Measurements from ENCODE around the gene MTHFR.

MTHFR gene

GRCh38 chr1:11787251-11787803 lies 18.4 kb downstream of the MTHFR start:
- Histone ChIP-seq H3K27me3 (ENCODE audit: low read depth) (no peaks in the 10 kb centered on the region), H3K4me3 (no peak overlapping the region), H3K4me1 (peaks cover 2% of the 10 kb centered on the region; the same call in 1 of the 2 replicates), H3K36me3 (replicated peaks) (no peaks in the 10 kb centered on the region), H3K9me3 (no peaks in the 10 kb centered on the region)
- DNase-seq (ENCODE audit: low spot score in 2 of 2): peak in 1 of 2 experiments; percentile 55
- in situ Hi-C loops (cut with MboI; ENCODE audit: low sequenced_read_pairs): no loop called here

- Histone ChIP-seq H3K4me3 (no peak overlapping the region), H3K9me3 (no peaks in the 10 kb centered on the region), H3K36me3 (replicated peaks) (no peaks in the 10 kb centered on the region), H3K4me1 (peaks cover 2% of the 10 kb centered on the region; the same call in 1 of the 2 replicates), H3K27me3 (ENCODE audit: low read depth) (no peaks in the 10 kb centered on the region)
- in situ Hi-C loops (cut with MboI; ENCODE audit: low sequenced_read_pairs): no loop called here
- DNase-seq (ENCODE audit: low spot score in 2 of 2): no peak
Measured at GRCh38 chr1:11786168-11786567, 19.6 kb downstream of the MTHFR start.

- no peak overlapping the region for H3K4me3 ChIP-seq
- peak; percentile 40 to 79 for DNase-seq (ENCODE audit: low spot score in 2 of 2)
- H3K27me3 ChIP-seq (ENCODE audit: low read depth): no peaks in the 10 kb centered on the region
- H3K4me1 ChIP-seq: peaks cover 2% of the 10 kb centered on the region; the same call in 1 of the 2 replicates
- in situ Hi-C loops (cut with MboI; ENCODE audit: low sequenced_read_pairs): no loop called here
- H3K9me3 ChIP-seq: no peaks in the 10 kb centered on the region
- no peaks in the 10 kb centered on the region for H3K36me3 ChIP-seq (replicated peaks)
Measured at GRCh38 chr1:11784993-11785769, 20.6 kb downstream of the MTHFR start.

DNA sequence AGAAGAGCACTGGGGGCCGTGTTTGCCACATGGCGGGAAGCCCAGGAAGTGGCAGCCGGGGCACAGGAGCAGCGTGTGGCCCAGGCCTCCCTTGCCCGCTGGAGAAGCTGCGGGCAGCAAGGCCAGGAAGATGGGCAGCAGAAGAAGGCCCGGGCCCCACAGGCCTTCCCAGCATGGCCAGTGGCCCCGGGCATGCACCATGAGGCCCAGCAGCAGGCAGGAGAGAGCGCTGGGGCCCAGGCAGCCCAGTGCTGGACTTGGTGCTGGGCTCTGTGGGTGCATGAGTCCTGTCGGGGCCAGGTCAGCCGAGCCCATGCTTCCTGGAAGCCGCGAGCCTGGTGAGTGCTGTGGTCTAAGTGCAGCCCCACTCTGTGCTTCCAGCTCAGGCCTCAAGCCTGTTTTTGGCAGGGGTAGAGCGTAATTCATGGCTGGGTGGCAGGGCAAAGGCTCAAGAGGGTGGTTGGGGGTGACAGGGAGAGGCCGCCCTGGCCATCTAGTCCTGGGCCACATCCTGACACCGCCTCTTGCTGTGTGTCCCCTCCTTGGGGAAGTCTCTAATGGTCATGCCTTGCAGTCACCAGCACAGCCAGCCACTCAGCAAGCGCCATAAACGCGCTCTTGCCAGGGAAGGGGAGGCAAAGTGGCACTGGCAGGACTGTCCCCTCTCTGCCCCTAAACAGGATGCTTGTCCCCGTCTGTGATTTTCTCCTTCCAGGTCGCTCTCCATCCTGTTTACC lies 21.3 kb downstream of the MTHFR start:
- Histone ChIP-seq H3K4me1 (peaks cover 2% of the 10 kb centered on the region; the same call in 1 of the 2 replicates), H3K36me3 (replicated peaks) (no peaks in the 10 kb centered on the region), H3K4me3 (no peak overlapping the region), H3K9me3 (no peaks in the 10 kb centered on the region), H3K27me3 (ENCODE audit: low read depth) (no peaks in the 10 kb centered on the region)
- in situ Hi-C loops (cut with MboI; ENCODE audit: low sequenced_read_pairs): no loop called here
- no peak for DNase-seq (ENCODE audit: low spot score in 2 of 2)

DNA sequence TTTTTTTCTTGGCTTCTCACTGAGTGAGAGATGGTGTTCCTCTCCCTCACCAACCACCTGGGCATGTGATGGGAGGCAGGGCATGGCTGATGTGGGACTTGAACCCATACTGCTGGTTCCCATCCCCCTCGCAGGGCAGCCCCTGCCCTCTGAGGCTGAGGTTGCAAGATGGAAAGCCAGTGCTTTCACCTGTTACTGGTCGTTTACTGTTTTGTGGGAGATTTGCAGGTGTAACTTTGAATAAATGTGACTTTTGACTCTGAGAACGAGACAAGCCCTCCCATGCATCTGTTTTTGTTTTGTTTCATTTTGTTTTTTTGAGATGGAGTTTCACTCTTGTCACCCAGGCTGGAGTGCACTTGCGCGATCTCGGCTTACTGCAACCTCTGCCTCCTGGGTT lies 22.2 kb downstream of the MTHFR start:
- Histone ChIP-seq H3K4me3 (no peak overlapping the region), H3K36me3 (replicated peaks) (no peaks in the 10 kb centered on the region), H3K9me3 (no peaks in the 10 kb centered on the region), H3K27me3 (ENCODE audit: low read depth) (no peaks in the 10 kb centered on the region), H3K4me1 (peaks cover 2% of the 10 kb centered on the region; the same call in 1 of the 2 replicates)
- no peak for DNase-seq (ENCODE audit: low spot score in 2 of 2)
- in situ Hi-C loops (cut with MboI; ENCODE audit: low sequenced_read_pairs): no loop called here

DNA sequence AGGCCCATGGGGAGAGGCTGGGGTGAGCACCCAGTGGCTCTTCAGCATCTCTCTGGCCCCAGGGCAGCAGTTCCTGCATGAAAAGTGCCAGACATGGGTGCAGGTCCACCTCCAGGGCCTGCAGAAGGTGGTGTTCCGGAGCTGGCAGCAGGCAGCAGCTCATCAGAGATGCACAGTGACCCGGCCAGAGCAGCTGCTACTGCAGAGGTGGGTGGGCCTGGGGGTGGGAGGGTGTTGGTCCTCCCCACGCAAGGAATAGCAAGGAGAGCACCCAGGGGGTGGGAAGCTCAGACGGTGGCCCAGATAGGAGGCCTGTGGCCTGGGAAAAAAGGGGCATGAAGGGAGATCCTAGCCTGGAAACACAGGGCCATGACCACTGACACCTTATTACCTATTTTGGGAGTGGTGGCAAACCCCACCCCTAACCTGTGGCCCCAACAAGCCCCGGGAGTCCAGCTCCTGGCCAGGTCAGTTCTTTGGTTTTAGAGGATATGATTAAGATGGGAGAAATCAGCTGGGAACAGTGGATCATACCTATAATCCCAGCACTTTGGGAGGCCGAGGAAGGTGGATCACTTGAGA lies 23.5 kb downstream of the MTHFR start:
- no peaks in the 10 kb centered on the region for H3K27me3 ChIP-seq (ENCODE audit: low read depth)
- H3K36me3 ChIP-seq (replicated peaks): no peaks in the 10 kb centered on the region
- no peaks in the 10 kb centered on the region for H3K9me3 ChIP-seq
- no peak for DNase-seq (ENCODE audit: low spot score in 2 of 2)
- H3K4me3 ChIP-seq: no peak overlapping the region
- H3K4me1 ChIP-seq: no peaks in the 10 kb centered on the region; the same call in 1 of the 2 replicates
- in situ Hi-C loops (cut with MboI; ENCODE audit: low sequenced_read_pairs): no loop called here

GRCh38 chr1:11781297-11781696 lies 24.5 kb downstream of the MTHFR start:
- Histone ChIP-seq H3K4me1 (no peaks in the 10 kb centered on the region), H3K9me3 (no peaks in the 10 kb centered on the region), H3K36me3 (replicated peaks) (no peaks in the 10 kb centered on the region), H3K27me3 (ENCODE audit: low read depth) (no peaks in the 10 kb centered on the region), H3K4me3 (no peak overlapping the region)
- no peak for DNase-seq (ENCODE audit: low spot score in 2 of 2)
- in situ Hi-C loops (cut with MboI; ENCODE audit: low sequenced_read_pairs): no loop called here

- no peak for DNase-seq (ENCODE audit: low spot score in 2 of 2)
- Histone ChIP-seq H3K36me3 (replicated peaks) (no peaks in the 10 kb centered on the region), H3K4me1 (no peaks in the 10 kb centered on the region), H3K4me3 (no peak overlapping the region), H3K27me3 (ENCODE audit: low read depth) (no peaks in the 10 kb centered on the region), H3K9me3 (no peaks in the 10 kb centered on the region)
- in situ Hi-C loops (cut with MboI; ENCODE audit: low sequenced_read_pairs): no loop called here
Measured at GRCh38 chr1:11780380-11781147, 25.2 kb downstream of the MTHFR start.

- no peak overlapping the region for H3K4me3 ChIP-seq
- no peaks in the 10 kb centered on the region for H3K9me3 ChIP-seq
- no peaks in the 10 kb centered on the region for H3K4me1 ChIP-seq
- H3K36me3 ChIP-seq (replicated peaks): no peaks in the 10 kb centered on the region
- in situ Hi-C loops (cut with MboI; ENCODE audit: low sequenced_read_pairs): no loop called here
- no peaks in the 10 kb centered on the region for H3K27me3 ChIP-seq (ENCODE audit: low read depth)
- no peak for DNase-seq (ENCODE audit: low spot score in 2 of 2)
Measured at GRCh38 chr1:11779715-11780379, 25.9 kb downstream of the MTHFR start.

GRCh38 chr1:11778844-11779623 lies 26.7 kb downstream of the MTHFR start:
- in situ Hi-C loops (cut with MboI; ENCODE audit: low sequenced_read_pairs): no loop called here
- Histone ChIP-seq H3K36me3 (replicated peaks) (no peaks in the 10 kb centered on the region), H3K27me3 (ENCODE audit: low read depth) (no peaks in the 10 kb centered on the region), H3K4me1 (no peaks in the 10 kb centered on the region), H3K4me3 (no peak overlapping the region), H3K9me3 (no peaks in the 10 kb centered on the region)
- DNase-seq (ENCODE audit: low spot score in 2 of 2): no peak

GRCh38 chr1:11778336-11778735 lies 27.4 kb downstream of the MTHFR start:
- H3K4me3 ChIP-seq: no peak overlapping the region
- H3K27me3 ChIP-seq (ENCODE audit: low read depth): no peaks in the 10 kb centered on the region
- in situ Hi-C loops (cut with MboI; ENCODE audit: low sequenced_read_pairs): no loop called here
- H3K9me3 ChIP-seq: no peaks in the 10 kb centered on the region
- no peaks in the 10 kb centered on the region for H3K4me1 ChIP-seq
- DNase-seq (ENCODE audit: low spot score in 2 of 2): no peak
- H3K36me3 ChIP-seq (replicated peaks): no peaks in the 10 kb centered on the region

DNA sequence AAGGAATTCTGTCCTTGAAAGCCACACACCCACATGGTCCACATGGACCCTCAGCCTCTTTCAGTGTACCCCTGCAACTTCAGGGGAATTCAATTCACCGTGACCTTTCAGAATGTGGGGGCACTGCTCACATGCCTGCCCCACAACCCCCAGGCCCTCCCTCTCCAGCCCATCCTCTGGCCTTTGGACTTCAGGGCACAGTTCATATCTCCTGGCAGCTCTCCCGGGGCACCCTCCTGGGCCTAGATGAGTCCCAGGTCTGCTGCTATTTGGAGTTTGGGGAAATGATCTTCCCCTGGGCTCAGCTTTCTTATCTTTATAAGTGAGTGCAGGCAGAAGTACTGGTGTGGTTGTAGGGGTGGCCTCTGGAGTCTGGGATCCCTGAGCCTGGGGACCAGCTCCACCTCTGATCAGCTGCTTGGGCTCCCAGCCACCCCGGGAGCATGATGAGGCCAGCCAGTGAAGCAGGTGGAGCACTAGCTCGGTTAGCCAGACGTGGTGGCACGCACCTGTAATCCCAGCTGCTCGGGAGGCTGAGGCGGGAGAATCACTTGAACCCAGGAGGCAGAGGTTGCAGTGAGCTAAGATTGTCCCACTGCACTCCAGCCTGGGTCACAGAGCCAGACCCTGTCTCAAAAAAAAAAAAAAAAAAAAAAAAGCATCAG lies 28.0 kb downstream of the MTHFR start:
- no peak overlapping the region for H3K4me3 ChIP-seq
- no peaks in the 10 kb centered on the region for H3K27me3 ChIP-seq (ENCODE audit: low read depth)
- no peak for DNase-seq (ENCODE audit: low spot score in 2 of 2)
- no peaks in the 10 kb centered on the region for H3K4me1 ChIP-seq
- in situ Hi-C loops (cut with MboI; ENCODE audit: low sequenced_read_pairs): no loop called here
- no peaks in the 10 kb centered on the region for H3K9me3 ChIP-seq
- no peaks in the 10 kb centered on the region for H3K36me3 ChIP-seq (replicated peaks)

Data from HAP-1 (cell line).